Ascending aorta (tissue), 2 donors: ENCODE data around the gene GSDME. TPM values are rescaled to one million over a fixed set of nuclear protein-coding genes. Genes with fewer than 3 reads are reported as not detected.
"Not testable (repeated sequence)": the region's sequence is repeated elsewhere in the genome, so short reads cannot be mapped to it uniquely, and the experiment has no call there.

Experiments used
- DNase-seq, 2 donors: peaks; one replicate each; pipeline ENCODE4 v3.0.0-alpha.2; 2019; ENCODE audit warnings: low spot score in 2 of 2
- H3K27ac ChIP-seq, 2 donors: fragments of 200-600 bp; sonication (generic); one replicate each; pipeline ENCODE4 v1.5.1; 2016 to 2017; ENCODE audit warnings: mild to moderate bottlenecking in 1 of 2
- H3K27me3 ChIP-seq: fragments of 200-600 bp; sonication (generic); one replicate; pipeline ENCODE4 v1.5.1; 2017
- H3K36me3 ChIP-seq, 2 donors: fragments of 200-600 bp; sonication (generic); one replicate each; pipeline ENCODE4 v1.5.1; 2016
- H3K4me1 ChIP-seq, 2 donors: fragments of 200-600 bp; sonication (generic); one replicate each; pipeline ENCODE4 v1.5.1; 2016 to 2017; ENCODE audit warnings: mild to moderate bottlenecking in 1 of 2
- H3K4me3 ChIP-seq, 2 donors: fragments of 200-600 bp; sonication (generic); one replicate each; pipeline ENCODE4 v1.5.1; 2016 to 2017; ENCODE audit warnings: mild to moderate bottlenecking in 1 of 2
- H3K9me3 ChIP-seq, 2 donors: fragments of 200-600 bp; sonication (generic); one replicate each; pipeline ENCODE4 v1.5.1; 2016
- intact Hi-C: fragments of 100-400 bp; cut with DNase I; formaldehyde crosslinking; loops from one replicate; pipeline ENCODE4 v1.15.1; 2023
- total RNA-seq: library from RNA; depleted of rRNA; stranded (reverse); fragments of >200 nt; gene quantifications from one replicate; pipeline ENCODE4 v1.1.0, GENCODE V29; 2016
- TF ChIP-seq, protein P1 (sequence below), 3 experiments: fragments of 200-600 bp in 2 of 3; fragments of 450-650 bp in 1 of 3; sonication (generic) in 2 of 3; IDR thresholded peaks; one replicate each; pipeline ENCODE4 v1.5.1; 2016 to 2019; ENCODE audit warnings: antibody characterized with exemption in 3 of 3, mild to moderate bottlenecking in 1 of 3, moderate library complexity in 1 of 3

The GSDME gene
- total RNA-seq, 1 donor from 2014 or later = 14.9 TPM

DNA sequence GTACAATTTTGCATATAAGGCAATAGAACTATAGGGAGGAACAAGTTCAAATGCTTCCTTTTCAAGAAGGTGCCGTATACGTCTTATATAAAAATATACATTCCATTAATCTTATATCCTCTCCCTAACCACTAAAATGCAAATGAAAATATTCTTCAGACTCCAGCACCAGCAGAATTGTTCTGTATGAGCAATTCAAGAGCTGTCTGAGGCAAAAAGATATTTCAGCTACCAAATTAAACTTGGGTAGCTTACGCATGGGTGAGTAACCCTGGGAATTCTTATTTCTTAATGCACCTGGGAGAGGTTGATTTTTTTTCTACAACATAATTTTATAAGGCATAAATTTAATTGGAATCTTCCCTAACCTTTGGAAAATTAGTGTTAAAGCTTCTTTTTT is 42.2 kb upstream of the GSDME start:
- no peak for DNase-seq
- TF ChIP-seq, protein P1, sequence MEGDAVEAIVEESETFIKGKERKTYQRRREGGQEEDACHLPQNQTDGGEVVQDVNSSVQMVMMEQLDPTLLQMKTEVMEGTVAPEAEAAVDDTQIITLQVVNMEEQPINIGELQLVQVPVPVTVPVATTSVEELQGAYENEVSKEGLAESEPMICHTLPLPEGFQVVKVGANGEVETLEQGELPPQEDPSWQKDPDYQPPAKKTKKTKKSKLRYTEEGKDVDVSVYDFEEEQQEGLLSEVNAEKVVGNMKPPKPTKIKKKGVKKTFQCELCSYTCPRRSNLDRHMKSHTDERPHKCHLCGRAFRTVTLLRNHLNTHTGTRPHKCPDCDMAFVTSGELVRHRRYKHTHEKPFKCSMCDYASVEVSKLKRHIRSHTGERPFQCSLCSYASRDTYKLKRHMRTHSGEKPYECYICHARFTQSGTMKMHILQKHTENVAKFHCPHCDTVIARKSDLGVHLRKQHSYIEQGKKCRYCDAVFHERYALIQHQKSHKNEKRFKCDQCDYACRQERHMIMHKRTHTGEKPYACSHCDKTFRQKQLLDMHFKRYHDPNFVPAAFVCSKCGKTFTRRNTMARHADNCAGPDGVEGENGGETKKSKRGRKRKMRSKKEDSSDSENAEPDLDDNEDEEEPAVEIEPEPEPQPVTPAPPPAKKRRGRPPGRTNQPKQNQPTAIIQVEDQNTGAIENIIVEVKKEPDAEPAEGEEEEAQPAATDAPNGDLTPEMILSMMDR (IDR thresholded peaks at IDR 0.05) = no peak

DNA sequence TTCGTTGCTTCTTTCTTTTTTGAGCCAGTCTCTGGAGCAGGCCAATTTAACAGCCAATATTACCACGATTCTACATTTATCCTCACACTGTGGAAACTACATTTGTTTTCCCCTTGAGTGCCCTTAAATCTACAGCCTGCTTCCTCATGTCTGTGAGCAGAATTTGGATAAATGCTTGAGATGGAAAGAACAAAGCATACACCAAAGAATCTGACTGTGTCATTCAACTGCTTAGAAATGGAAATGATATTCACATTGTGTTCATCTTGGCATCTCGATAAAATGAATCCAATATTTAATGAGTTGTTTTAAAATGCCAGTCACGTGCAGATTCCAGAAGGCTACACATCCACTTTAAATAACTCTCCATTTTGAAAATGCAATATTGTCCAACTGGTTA is 41.0 kb upstream of the GSDME start:
- TF ChIP-seq, protein P1 (IDR thresholded peaks at IDR 0.05) = no peak
- intact Hi-C loops = no loop called here

More for the DNA sequence above, 42.2 kb upstream of the GSDME start:
- intact Hi-C loops = no loop called here
- Histone ChIP-seq H3K4me1 (no peaks in the 10 kb centered on the region), H3K36me3 (no peaks in the 10 kb centered on the region), H3K4me3 (no peak overlapping the region), H3K27me3 (no peaks in the 10 kb centered on the region), H3K27ac (no peak overlapping the region), H3K9me3 (no peaks in the 10 kb centered on the region)

DNA sequence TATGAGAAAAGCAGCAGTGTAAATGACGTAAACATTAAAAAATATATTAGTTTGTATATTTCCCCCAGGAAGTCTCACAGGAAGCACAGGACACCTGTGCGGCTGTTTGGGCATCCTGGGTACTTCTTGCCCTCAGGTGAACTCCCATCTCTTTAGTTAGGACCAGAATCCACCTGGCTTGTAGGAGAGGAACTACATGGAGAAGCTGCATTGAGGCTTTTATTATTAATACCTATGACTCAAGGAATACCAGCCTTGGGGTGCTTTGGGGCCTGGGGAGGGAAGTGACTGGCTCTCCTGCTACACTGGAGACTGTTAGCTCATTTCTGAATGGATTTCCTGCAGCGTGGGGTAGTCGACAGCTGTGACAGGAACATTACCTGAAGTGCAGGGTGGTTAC is 40.0 kb upstream of the GSDME start:
- DNase-seq = no peak
- TF ChIP-seq, protein P1 (IDR thresholded peaks at IDR 0.05) = no peak
- Histone ChIP-seq H3K9me3 (no peaks in the 10 kb centered on the region), H3K27me3 (no peaks in the 10 kb centered on the region), H3K27ac (no peak overlapping the region), H3K4me1 (no peaks in the 10 kb centered on the region), H3K4me3 (no peak overlapping the region), H3K36me3 (no peaks in the 10 kb centered on the region)
- intact Hi-C loops = no loop called here

More for the DNA sequence above, 41.0 kb upstream of the GSDME start:
- no peaks in the 10 kb centered on the region for H3K27me3 ChIP-seq
- no peak overlapping the region for H3K4me3 ChIP-seq
- no peaks in the 10 kb centered on the region for H3K9me3 ChIP-seq
- DNase-seq = no peak
- no peak overlapping the region for H3K27ac ChIP-seq
- H3K4me1 ChIP-seq = no peaks in the 10 kb centered on the region
- H3K36me3 ChIP-seq = no peaks in the 10 kb centered on the region

DNA sequence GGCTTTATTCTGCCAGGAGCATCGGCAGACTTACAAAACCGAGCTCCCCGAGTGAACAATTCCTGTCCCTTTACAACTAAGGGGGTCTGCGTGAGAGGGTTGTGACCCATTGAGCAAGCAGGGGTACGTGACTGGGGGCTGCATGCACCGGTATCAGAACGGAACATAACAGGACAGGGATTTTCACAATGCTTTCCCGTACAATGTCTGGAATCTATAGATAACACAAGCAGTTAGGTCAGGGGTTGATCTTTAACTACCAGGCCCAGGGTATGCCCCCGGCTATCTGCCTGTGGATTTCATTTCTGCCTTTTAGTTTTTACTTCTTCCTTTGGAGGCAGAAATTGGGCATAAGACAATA is 38.1 kb upstream of the GSDME start:
- no peak for DNase-seq
- H3K4me3 ChIP-seq = no peak overlapping the region
- H3K27me3 ChIP-seq = no peaks in the 10 kb centered on the region
- TF ChIP-seq, protein P1 (IDR thresholded peaks at IDR 0.05) = no peak
- H3K27ac ChIP-seq = no peak overlapping the region
- H3K9me3 ChIP-seq = no peaks in the 10 kb centered on the region
- intact Hi-C loops = no loop called here
- H3K4me1 ChIP-seq = no peaks in the 10 kb centered on the region
- no peaks in the 10 kb centered on the region for H3K36me3 ChIP-seq

DNA sequence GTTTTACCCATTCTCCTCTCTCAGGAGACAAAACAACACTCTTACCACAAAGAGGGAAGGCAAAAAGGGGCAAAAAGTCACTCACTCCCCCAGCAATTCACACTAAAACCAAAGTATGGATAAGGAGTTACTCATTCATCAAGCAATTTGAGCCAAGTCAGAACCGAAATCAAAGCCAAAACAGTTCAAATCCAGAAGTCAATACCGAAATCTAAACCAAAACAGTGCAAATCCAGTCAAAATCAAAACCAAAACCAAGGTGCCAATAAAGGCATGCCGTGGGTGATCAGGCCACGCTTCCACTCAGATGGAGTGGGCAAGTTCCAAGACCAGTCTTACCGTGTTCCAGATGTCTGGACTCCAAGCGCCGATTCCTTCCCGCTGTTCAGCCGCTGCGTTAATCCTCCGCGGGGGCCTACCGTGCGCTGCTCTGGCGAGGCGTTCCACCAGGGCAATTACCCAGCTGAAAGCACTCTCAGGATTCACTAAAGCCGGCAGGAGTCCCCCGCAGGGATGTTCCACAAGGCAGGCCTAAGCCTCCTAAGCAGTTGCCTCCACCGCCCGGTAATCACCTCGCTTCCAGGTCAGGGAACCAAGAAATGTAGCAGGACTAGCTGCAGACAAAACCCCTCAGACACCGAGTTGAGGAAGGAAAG is 37.6 kb upstream of the GSDME start:
- intact Hi-C loops = not testable (repeated sequence)

DNA sequence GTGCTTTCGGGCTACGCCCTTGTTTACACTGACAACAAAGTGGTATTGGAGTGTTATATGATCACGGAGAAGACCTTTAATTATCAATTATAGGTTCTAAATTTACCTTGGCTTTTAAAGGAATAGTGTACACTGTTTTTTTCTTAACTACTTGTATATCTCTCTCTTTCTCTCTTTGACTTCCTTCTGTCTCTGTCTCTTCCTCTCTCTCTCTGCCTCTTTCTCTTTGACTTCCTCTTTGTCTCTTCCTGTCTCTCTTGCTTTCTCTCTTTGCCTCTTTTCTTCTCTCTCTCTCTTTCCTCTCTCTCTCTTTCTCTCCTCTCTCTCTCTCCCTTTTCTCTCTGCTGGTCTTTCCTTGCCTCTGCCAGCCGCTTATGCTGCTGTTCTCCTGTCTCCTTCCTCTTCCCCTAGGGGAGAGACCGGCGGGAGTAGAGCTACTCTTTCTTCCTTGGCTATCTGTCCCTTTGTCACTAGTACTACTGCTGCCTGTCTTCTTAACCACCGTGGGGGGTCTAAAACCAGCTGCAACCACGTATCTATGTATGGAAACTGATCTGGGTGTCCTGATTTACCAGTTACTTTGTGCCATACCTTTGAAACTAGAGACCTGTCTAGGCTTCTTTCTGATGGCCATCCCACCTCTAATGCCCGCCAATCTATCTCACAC is 36.9 kb upstream of the GSDME start:
- Histone ChIP-seq H3K9me3 (no peaks in the 10 kb centered on the region), H3K36me3 (no peaks in the 10 kb centered on the region), H3K4me1 (no peaks in the 10 kb centered on the region), H3K27me3 (no peaks in the 10 kb centered on the region), H3K4me3 (no peak overlapping the region), H3K27ac (no peak overlapping the region)
- TF ChIP-seq, protein P1 (IDR thresholded peaks at IDR 0.05) = no peak
- DNase-seq = no peak
- intact Hi-C loops = no loop called here

More for the DNA sequence above, 37.6 kb upstream of the GSDME start:
- DNase-seq, H3K27ac ChIP-seq, H3K4me1 ChIP-seq, H3K27me3 ChIP-seq, H3K4me3 ChIP-seq, H3K36me3 ChIP-seq, H3K9me3 ChIP-seq: not testable (repeated sequence)
